ENCODE results near the gene VWC2.
"Not testable (repeated sequence)": the region's sequence is repeated elsewhere in the genome, so short reads cannot be mapped to it uniquely, and the experiment has no call there.

The VWC2 gene

GRCh38 chr7:49787980-49788379 is 14.5 kb downstream of the VWC2 start:
- no peak for DNase-seq

DNA sequence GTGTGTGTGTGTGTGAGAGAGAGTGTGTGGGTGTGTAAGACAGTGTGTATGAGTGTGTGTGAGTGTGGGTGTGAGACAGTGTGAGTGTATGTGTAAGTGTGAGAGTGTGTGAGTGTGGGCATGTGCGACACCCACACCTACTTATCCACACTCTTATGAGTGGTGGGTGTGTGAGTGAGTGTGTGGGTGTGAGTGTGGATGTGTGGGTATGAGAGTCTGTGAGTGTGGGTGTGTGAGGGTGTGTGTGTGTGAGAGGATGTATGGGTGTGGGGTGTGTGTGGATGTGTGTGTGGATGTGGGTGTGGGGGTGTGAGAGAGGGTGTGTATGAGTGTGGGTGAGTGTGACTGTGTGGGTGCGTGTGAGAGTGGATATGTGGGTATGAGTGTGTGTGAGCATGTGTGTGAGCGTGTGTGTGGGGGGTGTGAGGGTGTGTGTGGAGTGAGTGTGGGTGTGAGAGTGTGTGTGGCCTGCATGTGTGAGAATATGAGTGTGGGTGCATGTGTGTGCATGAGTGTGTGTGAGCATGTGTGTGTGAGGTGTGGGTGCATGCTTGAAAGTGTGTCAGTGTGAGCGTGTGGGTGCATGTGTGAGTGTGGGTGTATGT is 15.1 kb downstream of the VWC2 start:
- no peak for DNase-seq

GRCh38 chr7:49789736-49790135 is 16.3 kb downstream of the VWC2 start:
- no peak for DNase-seq

GRCh38 chr7:49790209-49790608 is 16.8 kb downstream of the VWC2 start:
- no peak for DNase-seq

- DNase-seq, result no peak
These were observed 17.8 kb downstream of the VWC2 start for GRCh38 chr7:49791088-49791741.

DNA sequence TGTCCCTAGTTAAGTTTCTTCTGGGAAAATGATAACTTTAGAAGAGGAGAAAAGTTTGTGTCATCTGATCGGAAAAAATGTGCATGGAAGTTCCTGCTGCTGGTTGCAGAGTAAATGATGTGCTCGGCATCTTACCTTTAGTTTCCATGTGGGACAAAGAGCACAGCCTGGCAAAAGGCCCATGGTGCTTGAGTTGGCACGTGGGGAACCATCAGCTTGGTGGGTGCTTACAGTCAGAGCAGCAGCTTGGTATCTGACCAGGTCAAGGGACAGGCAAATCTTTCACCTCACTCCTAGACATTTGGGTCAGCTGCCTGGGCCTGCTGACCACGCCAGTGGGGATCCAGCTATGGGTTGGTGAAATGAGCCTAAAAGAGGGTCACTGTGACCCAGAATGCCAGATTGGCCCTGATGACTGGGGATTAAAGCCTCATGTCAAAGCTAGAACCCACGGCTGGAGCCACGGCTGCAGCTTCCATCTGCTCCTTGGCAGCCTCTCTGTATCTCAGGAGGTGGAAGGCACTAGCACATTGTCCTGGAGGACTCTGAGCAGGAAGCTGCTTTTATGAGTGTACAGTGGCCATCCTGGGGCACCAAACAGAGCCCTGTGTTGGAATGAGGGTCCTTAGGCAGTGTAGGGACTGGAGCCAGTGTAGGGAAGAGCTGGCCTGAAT is 24.7 kb downstream of the VWC2 start:
- DNase-seq, result no peak

DNA sequence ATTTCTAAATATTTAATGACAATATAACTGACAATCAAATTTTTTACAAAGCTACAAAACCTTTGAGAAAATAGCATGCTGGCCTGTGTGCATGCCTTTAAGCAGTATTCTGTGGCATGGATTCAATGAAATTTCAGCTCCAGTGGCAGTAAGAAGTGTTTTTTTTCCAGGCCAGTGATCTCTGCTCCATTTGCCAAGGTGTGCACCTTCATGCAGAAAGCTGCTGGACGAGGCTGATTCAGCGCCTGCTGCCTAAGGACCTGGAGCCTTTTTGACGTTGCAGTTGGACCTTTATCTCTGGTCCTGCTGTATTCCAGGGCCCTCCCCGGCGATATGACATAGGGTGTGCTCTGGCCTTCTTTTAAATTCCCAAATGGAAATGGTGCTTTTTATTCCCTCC is 26.6 kb downstream of the VWC2 start:
- DNase-seq, result no peak

DNA sequence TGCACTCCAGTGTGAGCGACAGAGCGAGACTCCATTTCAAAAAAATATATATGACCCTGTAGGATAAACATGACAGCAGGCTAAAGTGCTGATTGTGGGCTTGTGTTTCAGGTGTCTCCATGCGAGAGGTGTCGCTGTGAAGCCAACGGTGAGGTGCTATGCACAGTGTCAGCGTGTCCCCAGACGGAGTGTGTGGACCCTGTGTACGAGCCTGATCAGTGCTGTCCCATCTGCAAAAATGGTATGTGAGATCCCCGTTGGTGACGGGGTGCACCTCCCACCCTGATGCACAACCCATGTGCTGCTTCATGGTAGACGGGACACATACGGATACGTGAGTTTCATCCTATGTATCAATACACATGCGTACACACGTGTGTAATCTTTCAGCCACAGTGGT is 29.2 kb downstream of the VWC2 start:
- no peak for DNase-seq

DNA sequence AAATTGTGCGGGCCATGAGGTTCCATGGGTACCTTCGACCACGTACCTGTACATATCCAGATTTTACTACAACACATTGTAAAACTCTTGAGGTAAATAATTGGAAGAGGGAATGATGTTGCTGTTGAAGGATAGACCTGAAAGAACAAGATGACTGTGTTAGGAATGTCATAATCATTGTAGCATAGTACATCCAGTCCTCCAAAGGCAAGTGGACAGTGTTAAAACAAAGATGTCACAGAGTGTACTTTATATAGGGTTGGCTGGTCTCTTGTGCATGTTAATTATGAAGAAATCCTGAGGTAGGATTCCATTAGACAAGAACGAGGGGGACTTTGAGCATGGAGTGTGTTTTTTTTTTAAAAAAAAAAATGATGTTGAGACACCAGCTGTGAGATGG is 30.4 kb downstream of the VWC2 start:
- DNase-seq, result no peak

- DNase-seq, result no peak
These were observed 32.1 kb downstream of the VWC2 start for GRCh38 chr7:49805371-49806007.

DNA sequence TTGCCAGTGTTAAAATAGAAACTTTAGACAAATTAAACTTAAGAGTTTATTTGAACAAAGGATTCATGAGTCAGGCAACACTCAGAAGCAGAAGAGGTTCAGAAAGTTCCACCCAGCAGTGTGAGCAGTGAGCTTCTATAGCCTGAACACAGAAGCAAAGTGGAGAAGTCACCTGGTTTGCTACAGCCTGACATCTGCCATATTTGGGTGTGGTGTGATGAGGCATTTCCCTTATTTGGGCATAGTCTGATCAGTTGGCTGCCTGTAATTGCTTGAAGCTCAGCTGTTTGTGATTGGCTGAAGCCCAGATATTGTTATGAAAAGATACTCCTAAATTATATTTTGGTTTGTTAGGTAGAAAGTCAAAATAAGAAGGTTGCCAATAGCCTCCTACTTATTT is 39.1 kb downstream of the VWC2 start:
- DNase-seq, result no peak

DNA sequence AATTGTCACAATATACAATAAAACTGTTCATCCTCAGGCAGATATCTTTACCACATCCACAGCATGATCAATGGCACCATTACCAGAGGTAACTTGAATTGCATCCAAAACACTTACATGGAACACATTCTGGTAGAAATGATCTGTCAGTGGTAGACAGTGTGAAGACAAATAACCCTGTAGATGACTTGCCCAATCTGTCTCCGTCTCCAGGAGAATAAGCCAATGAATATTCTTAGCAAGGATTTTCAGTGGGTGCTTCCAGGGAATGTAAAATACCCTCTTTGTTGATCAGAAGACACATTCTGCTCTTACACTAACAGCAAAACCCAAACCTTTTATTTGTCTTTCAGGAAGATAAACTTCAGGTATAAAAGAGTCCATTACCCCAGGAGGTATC is 43.8 kb downstream of the VWC2 start:
- DNase-seq, result no peak

GRCh38 chr7:49821181-49821580 is 47.7 kb downstream of the VWC2 start:
- no peak for DNase-seq

GRCh38 chr7:49822856-49823255 is 49.4 kb downstream of the VWC2 start:
- no peak for DNase-seq

- DNase-seq, result no peak
These were observed 50.1 kb downstream of the VWC2 start for GRCh38 chr7:49823566-49823965.

GRCh38 chr7:49839863-49840645 is 66.6 kb downstream of the VWC2 start:
- DNase-seq, result no peak

- no peak for DNase-seq
These were observed 67.4 kb downstream of the VWC2 start for GRCh38 chr7:49840751-49841405.

DNA sequence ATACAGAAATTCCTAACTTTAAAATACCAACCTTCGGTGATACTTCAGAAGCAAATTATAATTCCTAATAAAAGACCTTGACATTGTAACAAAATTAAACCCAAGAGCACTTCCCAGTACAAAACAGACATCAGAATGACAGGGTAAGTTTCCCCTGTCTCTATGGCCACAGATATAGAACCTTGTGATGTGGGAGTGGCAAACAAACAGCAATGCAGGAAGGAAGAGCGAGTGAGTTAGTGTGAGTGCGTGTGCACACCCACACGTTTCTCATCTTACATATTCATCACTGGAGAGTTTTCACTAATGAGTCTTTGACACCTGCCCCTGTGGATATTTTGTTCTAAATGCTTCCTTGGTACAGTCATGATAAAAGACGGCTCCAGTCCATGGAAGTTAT is 72.2 kb downstream of the VWC2 start:
- DNase-seq, result no peak

- no peak for DNase-seq
These were observed 74.9 kb downstream of the VWC2 start for GRCh38 chr7:49848211-49848841.

DNA sequence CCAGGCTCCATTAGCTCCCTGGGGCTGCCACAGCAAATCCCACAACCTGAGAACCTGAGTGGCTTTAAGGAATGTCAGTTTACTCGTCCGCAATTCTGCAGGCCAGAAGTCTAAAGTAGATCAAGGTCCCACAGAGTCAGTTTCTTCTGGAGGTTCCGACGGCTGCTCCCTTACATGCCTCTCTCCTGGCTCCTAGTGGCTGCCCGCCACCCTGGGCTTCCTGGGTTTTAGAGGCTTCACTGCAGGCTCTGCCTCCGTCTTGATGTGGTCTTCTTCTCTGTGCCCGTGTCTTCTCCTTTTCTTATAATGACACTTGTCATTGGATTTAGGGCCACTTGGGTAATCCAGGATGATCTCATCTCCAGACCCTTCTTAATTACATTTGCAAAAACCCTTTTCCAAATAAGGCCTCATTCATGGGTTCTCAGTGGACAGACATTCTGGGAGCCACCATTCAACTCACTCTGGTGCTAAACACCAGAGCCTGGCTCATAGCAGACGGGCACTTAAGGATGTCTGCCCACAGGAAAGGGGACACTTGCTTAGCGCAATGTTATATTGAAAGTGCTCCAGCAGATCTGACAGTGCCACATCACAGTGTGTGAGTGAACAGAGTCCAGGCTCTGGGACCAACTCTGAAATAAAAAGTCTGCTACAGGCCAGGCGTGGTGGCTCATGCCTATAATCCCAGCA is 77.6 kb downstream of the VWC2 start:
- DNase-seq, result no peak

GRCh38 chr7:49851614-49851934 is 78.1 kb downstream of the VWC2 start:
- DNase-seq, result not testable (repeated sequence)

Data from CD4-positive, alpha-beta T cell treated with Interleukin-17A for 4 hours (primary cell).